ENCODE results near the gene IGFL2.
"Not testable (repeated sequence)": the region's sequence is repeated elsewhere in the genome, so short reads cannot be mapped to it uniquely, and the experiment has no call there.

IGFL2 gene

DNA sequence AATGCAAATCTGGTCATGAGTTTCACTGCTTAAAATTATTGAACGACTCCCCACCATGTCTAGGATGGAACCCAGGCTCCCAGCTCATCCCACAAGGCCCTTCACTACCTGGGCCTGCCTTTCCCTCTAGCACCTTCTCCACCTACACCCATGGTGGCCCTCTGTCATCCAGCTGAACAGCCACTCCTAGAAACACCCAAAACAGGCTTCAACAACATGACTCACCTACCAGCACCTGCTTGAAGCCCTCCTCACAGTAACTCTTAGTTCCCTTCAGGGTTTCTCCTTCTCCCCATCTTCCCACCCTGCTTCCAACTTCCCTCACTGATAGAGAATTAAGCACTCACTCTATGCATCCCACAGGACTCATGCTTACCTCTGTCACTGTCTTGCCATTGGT, 6.6 kb upstream of the IGFL2 start:
- H3K4me3 ChIP-seq (ENCODE audit: low read depth, low read length) = no peak overlapping the region
- H3K27me3 ChIP-seq (ENCODE audit: control insufficient read depth, insufficient read depth, low read length) = no peaks in the 10 kb centered on the region
- H3K27ac ChIP-seq (ENCODE audit: low read depth, low read length) = no peak overlapping the region
- no peaks in the 10 kb centered on the region for H3K9me3 ChIP-seq (ENCODE audit: control insufficient read depth, insufficient read depth, low read length)
- no peak overlapping the region for H3K9ac ChIP-seq (ENCODE audit: low read depth, low read length)
- no peaks in the 10 kb centered on the region for H3K36me3 ChIP-seq (ENCODE audit: control insufficient read depth, insufficient read depth, low read length)
- H3K4me1 ChIP-seq (ENCODE audit: control insufficient read depth, insufficient read depth, low read length) = no peaks in the 10 kb centered on the region

GRCh38 chr19:46142294-46142693, 5.7 kb upstream of the IGFL2 start:
- Histone ChIP-seq H3K4me3 (ENCODE audit: low read depth, low read length) (no peak overlapping the region), H3K27ac (ENCODE audit: low read depth, low read length) (no peak overlapping the region), H3K36me3 (ENCODE audit: control insufficient read depth, insufficient read depth, low read length) (no peaks in the 10 kb centered on the region), H3K9me3 (ENCODE audit: control insufficient read depth, insufficient read depth, low read length) (no peaks in the 10 kb centered on the region), H3K4me1 (ENCODE audit: control insufficient read depth, insufficient read depth, low read length) (no peaks in the 10 kb centered on the region), H3K27me3 (ENCODE audit: control insufficient read depth, insufficient read depth, low read length) (no peaks in the 10 kb centered on the region), H3K9ac (ENCODE audit: low read depth, low read length) (no peak overlapping the region)

- H3K27ac ChIP-seq (ENCODE audit: low read depth, low read length) = no peak overlapping the region
- no peaks in the 10 kb centered on the region for H3K9me3 ChIP-seq (ENCODE audit: control insufficient read depth, insufficient read depth, low read length)
- H3K27me3 ChIP-seq (ENCODE audit: control insufficient read depth, insufficient read depth, low read length) = no peaks in the 10 kb centered on the region
- H3K36me3 ChIP-seq (ENCODE audit: control insufficient read depth, insufficient read depth, low read length) = no peaks in the 10 kb centered on the region
- no peaks in the 10 kb centered on the region for H3K4me1 ChIP-seq (ENCODE audit: control insufficient read depth, insufficient read depth, low read length)
- H3K4me3 ChIP-seq (ENCODE audit: low read depth, low read length) = no peak overlapping the region
- H3K9ac ChIP-seq (ENCODE audit: low read depth, low read length) = no peak overlapping the region
Observed at GRCh38 chr19:46144756-46145155, 3.3 kb upstream of the IGFL2 start.

GRCh38 chr19:46147166-46147740, 785 bp upstream of the IGFL2 start:
- no peak overlapping the region for H3K9ac ChIP-seq (ENCODE audit: low read depth, low read length)

GRCh38 chr19:46150606-46151005, 2.6 kb downstream of the IGFL2 start:
- no peak overlapping the region for H3K27ac ChIP-seq (ENCODE audit: low read depth, low read length)
- no peaks in the 10 kb centered on the region for H3K36me3 ChIP-seq (ENCODE audit: control insufficient read depth, insufficient read depth, low read length)
- no peaks in the 10 kb centered on the region for H3K9me3 ChIP-seq (ENCODE audit: control insufficient read depth, insufficient read depth, low read length)
- no peaks in the 10 kb centered on the region for H3K27me3 ChIP-seq (ENCODE audit: control insufficient read depth, insufficient read depth, low read length)
- H3K4me3 ChIP-seq (ENCODE audit: low read depth, low read length) = no peak overlapping the region
- H3K9ac ChIP-seq (ENCODE audit: low read depth, low read length) = no peak overlapping the region
- no peaks in the 10 kb centered on the region for H3K4me1 ChIP-seq (ENCODE audit: control insufficient read depth, insufficient read depth, low read length)

More at GRCh38 chr19:46147166-46147740, 785 bp upstream of the IGFL2 start:
- no peak overlapping the region for H3K4me3 ChIP-seq (ENCODE audit: low read depth, low read length)
- no peaks in the 10 kb centered on the region for H3K36me3 ChIP-seq (ENCODE audit: control insufficient read depth, insufficient read depth, low read length)
- no peaks in the 10 kb centered on the region for H3K9me3 ChIP-seq (ENCODE audit: control insufficient read depth, insufficient read depth, low read length)
- H3K4me1 ChIP-seq (ENCODE audit: control insufficient read depth, insufficient read depth, low read length) = no peaks in the 10 kb centered on the region
- H3K27ac ChIP-seq (ENCODE audit: low read depth, low read length) = no peak overlapping the region
- H3K27me3 ChIP-seq (ENCODE audit: control insufficient read depth, insufficient read depth, low read length) = no peaks in the 10 kb centered on the region

GRCh38 chr19:46155237-46155636, 7.2 kb downstream of the IGFL2 start:
- Histone ChIP-seq H3K27ac (ENCODE audit: low read depth, low read length) (no peak overlapping the region), H3K9me3 (ENCODE audit: control insufficient read depth, insufficient read depth, low read length) (no peaks in the 10 kb centered on the region), H3K27me3 (ENCODE audit: control insufficient read depth, insufficient read depth, low read length) (0 out of 2 replicates have a peak, but pooled peaks cover 4% of the 10 kb centered on the region), H3K36me3 (ENCODE audit: control insufficient read depth, insufficient read depth, low read length) (no peaks in the 10 kb centered on the region), H3K9ac (ENCODE audit: low read depth, low read length) (no peak overlapping the region), H3K4me1 (ENCODE audit: control insufficient read depth, insufficient read depth, low read length) (no peaks in the 10 kb centered on the region), H3K4me3 (ENCODE audit: low read depth, low read length) (no peak overlapping the region)

- Histone ChIP-seq H3K4me1 (ENCODE audit: control insufficient read depth, insufficient read depth, low read length) (no peaks in the 10 kb centered on the region), H3K27ac (ENCODE audit: low read depth, low read length) (no peak overlapping the region), H3K9me3 (ENCODE audit: control insufficient read depth, insufficient read depth, low read length) (no peaks in the 10 kb centered on the region; the same call in 1 of the 2 replicates), H3K27me3 (ENCODE audit: control insufficient read depth, insufficient read depth, low read length) (0 out of 2 replicates have a peak, but pooled peaks cover 4% of the 10 kb centered on the region), H3K9ac (ENCODE audit: low read depth, low read length) (no peak overlapping the region), H3K4me3 (ENCODE audit: low read depth, low read length) (no peak overlapping the region), H3K36me3 (ENCODE audit: control insufficient read depth, insufficient read depth, low read length) (no peaks in the 10 kb centered on the region)
Observed at GRCh38 chr19:46159418-46160232, 11.6 kb downstream of the IGFL2 start.

GRCh38 chr19:46160233-46160775, 12.3 kb downstream of the IGFL2 start:
- Histone ChIP-seq H3K27ac (ENCODE audit: low read depth, low read length) (no peak overlapping the region), H3K36me3 (ENCODE audit: control insufficient read depth, insufficient read depth, low read length) (no peaks in the 10 kb centered on the region), H3K27me3 (ENCODE audit: control insufficient read depth, insufficient read depth, low read length) (0 out of 2 replicates have a peak, but pooled peaks cover 4% of the 10 kb centered on the region), H3K9ac (ENCODE audit: low read depth, low read length) (no peak overlapping the region), H3K4me1 (ENCODE audit: control insufficient read depth, insufficient read depth, low read length) (no peaks in the 10 kb centered on the region), H3K9me3 (ENCODE audit: control insufficient read depth, insufficient read depth, low read length) (no peaks in the 10 kb centered on the region; the same call in 1 of the 2 replicates), H3K4me3 (ENCODE audit: low read depth, low read length) (no peak overlapping the region)

GRCh38 chr19:46161642-46162257, 13.7 kb downstream of the IGFL2 start:
- H3K36me3 ChIP-seq (ENCODE audit: control insufficient read depth, insufficient read depth, low read length); H3K27me3 ChIP-seq (ENCODE audit: control insufficient read depth, insufficient read depth, low read length); H3K9me3 ChIP-seq (ENCODE audit: control insufficient read depth, insufficient read depth, low read length); H3K4me1 ChIP-seq (ENCODE audit: control insufficient read depth, insufficient read depth, low read length); H3K4me3 ChIP-seq (ENCODE audit: low read depth, low read length); H3K27ac ChIP-seq (ENCODE audit: low read depth, low read length); H3K9ac ChIP-seq (ENCODE audit: low read depth, low read length): not testable (repeated sequence)

DNA sequence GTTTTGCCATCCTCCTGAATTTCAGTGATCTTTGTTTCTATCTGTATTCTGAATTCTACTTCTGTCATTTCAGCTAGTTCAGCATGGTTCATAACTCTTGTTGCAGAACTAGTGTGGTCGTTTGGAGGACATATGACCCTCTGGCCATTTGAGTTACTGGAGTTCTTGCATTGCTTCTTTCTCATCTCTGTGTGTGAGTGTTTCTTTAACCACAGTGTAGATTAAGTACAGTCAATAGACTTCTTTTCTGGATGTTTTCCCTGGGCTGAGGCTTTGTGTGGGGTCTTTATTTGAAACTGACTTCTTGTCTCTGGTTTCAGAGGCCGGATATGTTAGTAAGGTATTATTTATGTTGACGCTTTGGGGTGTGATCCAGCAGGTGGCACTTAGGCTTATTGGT, 14.7 kb downstream of the IGFL2 start:
- H3K9ac ChIP-seq (ENCODE audit: low read depth, low read length) = no peak overlapping the region
- H3K36me3 ChIP-seq (ENCODE audit: control insufficient read depth, insufficient read depth, low read length) = no peaks in the 10 kb centered on the region
- H3K9me3 ChIP-seq (ENCODE audit: control insufficient read depth, insufficient read depth, low read length) = no peaks in the 10 kb centered on the region; the same call in 1 of the 2 replicates
- no peak overlapping the region for H3K4me3 ChIP-seq (ENCODE audit: low read depth, low read length)
- no peaks in the 10 kb centered on the region for H3K4me1 ChIP-seq (ENCODE audit: control insufficient read depth, insufficient read depth, low read length)
- H3K27me3 ChIP-seq (ENCODE audit: control insufficient read depth, insufficient read depth, low read length) = 0 out of 2 replicates have a peak, but pooled peaks cover under 1% of the 10 kb centered on the region
- H3K27ac ChIP-seq (ENCODE audit: low read depth, low read length) = no peak overlapping the region
